Articular chondrocyte of knee joint (primary cell): ENCODE measurements around the gene SIRPA. TPM values are rescaled to one million over a fixed set of nuclear protein-coding genes. Genes with fewer than 3 reads are reported as not detected.

Experiments
- total RNA-seq: library from RNA; depleted of rRNA; stranded (reverse); fragments of >200 nt; gene quantifications from 2 replicates; pipeline ENCODE4 v1.2.3, GENCODE V29; 2012

SIRPA gene
- total RNA-seq: 75.8 and 125 TPM in 2 replicates

DNA sequence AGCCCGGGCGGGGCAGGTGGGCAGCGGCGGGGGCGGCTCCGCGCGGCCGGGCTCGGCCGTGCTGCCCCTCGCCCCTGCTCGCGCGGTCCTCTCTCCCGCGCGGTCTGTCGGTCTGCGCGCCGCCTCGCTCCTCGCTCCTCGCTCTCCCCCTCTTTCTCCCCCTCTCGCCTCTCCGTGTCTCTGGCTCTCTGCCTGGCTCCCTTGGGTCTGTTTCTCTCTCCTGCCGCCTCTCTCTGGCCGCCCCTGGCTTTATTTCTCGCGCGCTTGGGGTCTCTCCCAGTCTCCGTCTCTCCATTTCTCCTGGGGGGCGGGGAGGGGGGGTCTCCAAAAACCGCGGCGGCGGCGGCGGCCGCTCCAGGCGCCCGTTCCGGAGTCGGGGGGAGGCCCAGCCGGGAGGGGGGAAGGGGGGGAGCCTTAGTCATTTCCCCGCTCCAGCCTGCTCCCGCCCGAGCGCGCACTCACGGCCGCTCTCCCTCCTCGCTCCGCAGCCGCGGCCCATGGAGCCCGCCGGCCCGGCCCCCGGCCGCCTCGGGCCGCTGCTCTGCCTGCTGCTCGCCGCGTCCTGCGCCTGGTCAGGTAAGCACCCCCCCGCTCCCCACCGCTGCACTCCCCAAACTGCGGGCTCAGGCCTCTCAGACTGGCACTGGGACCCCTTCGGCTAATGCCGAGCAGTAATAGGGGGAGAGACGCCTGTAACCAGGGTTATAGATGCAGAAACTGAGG, at the start of gene SIRPA:
Gene SIRPA, plus strand, starts transcription at position 457 of the 723 bp plus-strand sequence. Its CDS starts 41 bp downstream, at position 498.

Other genes with a start within 250 kb of the SIRPA start
- not detected in 2 replicates for gene SIRPG, start 237.6 kb upstream of the SIRPA start, total RNA-seq
- not detected in 2 replicates for gene PDYN, start 98.7 kb downstream of the SIRPA start, total RNA-seq
- 12.7 and 16.4 TPM in 2 replicates for gene STK35, start 206.4 kb downstream of the SIRPA start, total RNA-seq